ENCODE data around the gene TNMD.

The TNMD gene

GRCh38 chrX:100609591-100609990 lies 24.9 kb downstream of the TNMD start:
- H2BK120ac ChIP-seq (ENCODE audit: low read depth, low read length) = no peak overlapping the region
- H3K79me1 ChIP-seq (ENCODE audit: low read length) = no peaks in the 10 kb centered on the region
- H3K23ac ChIP-seq (ENCODE audit: low read length) = no peak overlapping the region
- no peak overlapping the region for H4K5ac ChIP-seq (ENCODE audit: low read length)
- H2BK15ac ChIP-seq (replicated peaks; ENCODE audit: low read depth) = no peak overlapping the region
- H3K79me2 ChIP-seq (ENCODE audit: control insufficient read depth, insufficient read depth, low read length) = no peaks in the 10 kb centered on the region
- H3K18ac ChIP-seq (ENCODE audit: low read length) = no peak overlapping the region
- no peak overlapping the region for H3K56ac ChIP-seq (ENCODE audit: low read length)
- H3K27me3 ChIP-seq (ENCODE audit: insufficient read depth, low read length, poor library complexity) = no peaks in the 10 kb centered on the region
- no peak overlapping the region for H3K27ac ChIP-seq (ENCODE audit: low read depth, low read length)
- H3K36me3 ChIP-seq (ENCODE audit: control insufficient read depth, insufficient read depth, low read length) = no peaks in the 10 kb centered on the region
- H3K4me3 ChIP-seq (ENCODE audit: low read length) = no peak overlapping the region
- no peak for DNase-seq
- no peak overlapping the region for H4K8ac ChIP-seq (ENCODE audit: low read depth, low read length)
- no peaks in the 10 kb centered on the region for H3K4me1 ChIP-seq (ENCODE audit: control insufficient read depth, low read depth, low read length)
- H3K4me2 ChIP-seq (ENCODE audit: low read length) = no peak overlapping the region
- H3K4ac ChIP-seq (ENCODE audit: low read depth, low read length) = no peak overlapping the region
- no peak overlapping the region for H3K9ac ChIP-seq (ENCODE audit: low read length)
- no CpG with 5 or more reads among the region's 1 CpG for WGBS (ENCODE audit: extremely low coverage, insufficient coverage, low lambda C conversion rate)
- no peak overlapping the region for H2AK5ac ChIP-seq (ENCODE audit: low read length)
- H2BK5ac ChIP-seq (ENCODE audit: low read length) = no peak overlapping the region

- WGBS (ENCODE audit: extremely low coverage, insufficient coverage, low lambda C conversion rate) = no CpG with 5 or more reads among the region's 5 CpGs
- H3K79me1 ChIP-seq (ENCODE audit: low read length) = no peaks in the 10 kb centered on the region
- no peak overlapping the region for H2BK15ac ChIP-seq (replicated peaks; ENCODE audit: low read depth)
These were observed 27.2 kb downstream of the TNMD start for GRCh38 chrX:100611951-100612350.

GRCh38 chrX:100615005-100615404 lies 30.3 kb downstream of the TNMD start:
- Histone ChIP-seq H2BK120ac (ENCODE audit: low read depth, low read length) (no peak overlapping the region), H3K4me1 (ENCODE audit: control insufficient read depth, low read depth, low read length) (no peaks in the 10 kb centered on the region), H3K4me3 (ENCODE audit: low read length) (no peak overlapping the region), H3K27ac (ENCODE audit: low read depth, low read length) (no peak overlapping the region), H2BK15ac (replicated peaks; ENCODE audit: low read depth) (no peak overlapping the region), H3K79me1 (ENCODE audit: low read length) (no peaks in the 10 kb centered on the region), H4K8ac (ENCODE audit: low read depth, low read length) (no peak overlapping the region), H3K23ac (ENCODE audit: low read length) (no peak overlapping the region), H3K18ac (ENCODE audit: low read length) (no peak overlapping the region), H3K27me3 (ENCODE audit: insufficient read depth, low read length, poor library complexity) (no peaks in the 10 kb centered on the region), H3K56ac (ENCODE audit: low read length) (no peak overlapping the region), H3K4me2 (ENCODE audit: low read length) (no peak overlapping the region), H3K36me3 (ENCODE audit: control insufficient read depth, insufficient read depth, low read length) (no peaks in the 10 kb centered on the region), H2AK5ac (ENCODE audit: low read length) (no peak overlapping the region), H3K79me2 (ENCODE audit: control insufficient read depth, insufficient read depth, low read length) (no peaks in the 10 kb centered on the region), H2BK5ac (ENCODE audit: low read length) (no peak overlapping the region), H3K9ac (ENCODE audit: low read length) (no peak overlapping the region), H3K4ac (ENCODE audit: low read depth, low read length) (no peak overlapping the region), H4K5ac (ENCODE audit: low read length) (no peak overlapping the region)
- DNase-seq = peak; percentile 76
- WGBS (ENCODE audit: extremely low coverage, insufficient coverage, low lambda C conversion rate) = no CpG with 5 or more reads among the region's 3 CpGs

More at GRCh38 chrX:100611951-100612350, 27.2 kb downstream of the TNMD start:
- no peaks in the 10 kb centered on the region for H3K27me3 ChIP-seq (ENCODE audit: insufficient read depth, low read length, poor library complexity)
- no peak overlapping the region for H4K8ac ChIP-seq (ENCODE audit: low read depth, low read length)
- no peak overlapping the region for H3K9ac ChIP-seq (ENCODE audit: low read length)
- H4K5ac ChIP-seq (ENCODE audit: low read length) = no peak overlapping the region
- no peak overlapping the region for H2BK120ac ChIP-seq (ENCODE audit: low read depth, low read length)
- H2BK5ac ChIP-seq (ENCODE audit: low read length) = no peak overlapping the region
- no peaks in the 10 kb centered on the region for H3K79me2 ChIP-seq (ENCODE audit: control insufficient read depth, insufficient read depth, low read length)
- no peak overlapping the region for H3K4me2 ChIP-seq (ENCODE audit: low read length)
- H3K56ac ChIP-seq (ENCODE audit: low read length) = no peak overlapping the region
- H3K36me3 ChIP-seq (ENCODE audit: control insufficient read depth, insufficient read depth, low read length) = no peaks in the 10 kb centered on the region
- DNase-seq = peak; percentile 60
- no peak overlapping the region for H3K27ac ChIP-seq (ENCODE audit: low read depth, low read length)
- H3K23ac ChIP-seq (ENCODE audit: low read length) = no peak overlapping the region
- H3K18ac ChIP-seq (ENCODE audit: low read length) = no peak overlapping the region
- no peak overlapping the region for H2AK5ac ChIP-seq (ENCODE audit: low read length)
- no peak overlapping the region for H3K4ac ChIP-seq (ENCODE audit: low read depth, low read length)
- no peak overlapping the region for H3K4me3 ChIP-seq (ENCODE audit: low read length)
- no peaks in the 10 kb centered on the region for H3K4me1 ChIP-seq (ENCODE audit: control insufficient read depth, low read depth, low read length)

- Histone ChIP-seq H3K4ac (ENCODE audit: low read depth, low read length) (no peak overlapping the region), H3K4me3 (ENCODE audit: low read length) (no peak overlapping the region), H3K79me1 (ENCODE audit: low read length) (no peaks in the 10 kb centered on the region), H3K27ac (ENCODE audit: low read depth, low read length) (no peak overlapping the region), H3K56ac (ENCODE audit: low read length) (no peak overlapping the region), H2BK120ac (ENCODE audit: low read depth, low read length) (no peak overlapping the region), H4K8ac (ENCODE audit: low read depth, low read length) (no peak overlapping the region), H4K5ac (ENCODE audit: low read length) (no peak overlapping the region), H3K18ac (ENCODE audit: low read length) (no peak overlapping the region), H3K23ac (ENCODE audit: low read length) (no peak overlapping the region), H2BK15ac (replicated peaks; ENCODE audit: low read depth) (no peak overlapping the region), H3K36me3 (ENCODE audit: control insufficient read depth, insufficient read depth, low read length) (no peaks in the 10 kb centered on the region), H3K79me2 (ENCODE audit: control insufficient read depth, insufficient read depth, low read length) (no peaks in the 10 kb centered on the region), H3K4me1 (ENCODE audit: control insufficient read depth, low read depth, low read length) (no peaks in the 10 kb centered on the region), H3K9ac (ENCODE audit: low read length) (no peak overlapping the region), H3K27me3 (ENCODE audit: insufficient read depth, low read length, poor library complexity) (no peaks in the 10 kb centered on the region), H2AK5ac (ENCODE audit: low read length) (no peak overlapping the region), H2BK5ac (ENCODE audit: low read length) (no peak overlapping the region), H3K4me2 (ENCODE audit: low read length) (no peak overlapping the region)
- no peak for DNase-seq
- WGBS (ENCODE audit: extremely low coverage, insufficient coverage, low lambda C conversion rate) = no CpG with 5 or more reads among the region's 4 CpGs
These were observed 38.3 kb downstream of the TNMD start for GRCh38 chrX:100623001-100623400.

- Histone ChIP-seq H3K9ac (ENCODE audit: low read length) (no peak overlapping the region), H4K8ac (ENCODE audit: low read depth, low read length) (no peak overlapping the region), H3K27me3 (ENCODE audit: insufficient read depth, low read length, poor library complexity) (no peaks in the 10 kb centered on the region), H4K5ac (ENCODE audit: low read length) (no peak overlapping the region), H3K4me3 (ENCODE audit: low read length) (no peak overlapping the region), H2AK5ac (ENCODE audit: low read length) (no peak overlapping the region), H2BK15ac (replicated peaks; ENCODE audit: low read depth) (no peak overlapping the region), H3K18ac (ENCODE audit: low read length) (no peak overlapping the region), H3K4me1 (ENCODE audit: control insufficient read depth, low read depth, low read length) (no peaks in the 10 kb centered on the region), H2BK120ac (ENCODE audit: low read depth, low read length) (no peak overlapping the region), H3K27ac (ENCODE audit: low read depth, low read length) (no peak overlapping the region), H3K23ac (ENCODE audit: low read length) (no peak overlapping the region), H3K79me1 (ENCODE audit: low read length) (no peaks in the 10 kb centered on the region), H2BK5ac (ENCODE audit: low read length) (no peak overlapping the region), H3K4ac (ENCODE audit: low read depth, low read length) (no peak overlapping the region), H3K36me3 (ENCODE audit: control insufficient read depth, insufficient read depth, low read length) (no peaks in the 10 kb centered on the region), H3K56ac (ENCODE audit: low read length) (no peak overlapping the region), H3K79me2 (ENCODE audit: control insufficient read depth, insufficient read depth, low read length) (no peaks in the 10 kb centered on the region), H3K4me2 (ENCODE audit: low read length) (no peak overlapping the region)
- DNase-seq = no peak
- WGBS (ENCODE audit: extremely low coverage, insufficient coverage, low lambda C conversion rate) = no CpG with 5 or more reads among the region's 5 CpGs
These were observed 41.3 kb downstream of the TNMD start for GRCh38 chrX:100625985-100626491.

GRCh38 chrX:100635040-100635439 lies 50.3 kb downstream of the TNMD start:
- no peak overlapping the region for H3K56ac ChIP-seq (ENCODE audit: low read length)
- H3K4ac ChIP-seq (ENCODE audit: low read depth, low read length) = no peak overlapping the region
- no peaks in the 10 kb centered on the region for H3K4me1 ChIP-seq (ENCODE audit: control insufficient read depth, low read depth, low read length)
- no peak overlapping the region for H3K9ac ChIP-seq (ENCODE audit: low read length)
- no peak overlapping the region for H2BK120ac ChIP-seq (ENCODE audit: low read depth, low read length)
- no peak overlapping the region for H4K8ac ChIP-seq (ENCODE audit: low read depth, low read length)
- H3K36me3 ChIP-seq (ENCODE audit: control insufficient read depth, insufficient read depth, low read length) = no peaks in the 10 kb centered on the region
- H3K4me3 ChIP-seq (ENCODE audit: low read length) = no peak overlapping the region
- no peaks in the 10 kb centered on the region for H3K79me2 ChIP-seq (ENCODE audit: control insufficient read depth, insufficient read depth, low read length)
- no peak for DNase-seq
- no CpG with 5 or more reads among the region's 5 CpGs for WGBS (ENCODE audit: extremely low coverage, insufficient coverage, low lambda C conversion rate)
- no peak overlapping the region for H3K18ac ChIP-seq (ENCODE audit: low read length)
- H4K5ac ChIP-seq (ENCODE audit: low read length) = no peak overlapping the region
- no peak overlapping the region for H3K23ac ChIP-seq (ENCODE audit: low read length)
- H2BK15ac ChIP-seq (replicated peaks; ENCODE audit: low read depth) = no peak overlapping the region
- H3K4me2 ChIP-seq (ENCODE audit: low read length) = no peak overlapping the region
- H2AK5ac ChIP-seq (ENCODE audit: low read length) = no peak overlapping the region
- H3K27ac ChIP-seq (ENCODE audit: low read depth, low read length) = no peak overlapping the region
- no peak overlapping the region for H2BK5ac ChIP-seq (ENCODE audit: low read length)
- H3K27me3 ChIP-seq (ENCODE audit: insufficient read depth, low read length, poor library complexity) = no peaks in the 10 kb centered on the region
- H3K79me1 ChIP-seq (ENCODE audit: low read length) = no peaks in the 10 kb centered on the region
